NCI-H345 (cell line): ENCODE measurements around the gene OR1S2.
"Not testable (repeated sequence)": the region's sequence is repeated elsewhere in the genome, so short reads cannot be mapped to it uniquely, and the experiment has no call there.

ENCODE experiments used
- DNase-seq: peaks from one replicate; lab custom pipeline; 2025; lab: John Stamatoyannopoulos, UW

Gene OR1S2

GRCh38 chr11:58204042-58204441 is at the start of gene OR1S2:
OR1S2 (minus strand) TSS chr11:58204142; CDS start chr11:58204142, 0 bp downstream.
- no peak for DNase-seq

- DNase-seq, result no peak
Measured at GRCh38 chr11:58243954-58244353, 40.0 kb upstream of the OR1S2 start.

- DNase-seq, result no peak
Measured at GRCh38 chr11:58227956-58228615, 24.1 kb upstream of the OR1S2 start.

GRCh38 chr11:58222721-58223120 is 18.8 kb upstream of the OR1S2 start:
- no peak for DNase-seq

GRCh38 chr11:58216476-58216875 is 12.5 kb upstream of the OR1S2 start:
- no peak for DNase-seq

GRCh38 chr11:58212420-58212819 is 8.5 kb upstream of the OR1S2 start, which contains the start of gene OR1S1:
OR1S1 (plus strand) TSS chr11:58212720.
- not testable (repeated sequence) for DNase-seq

- DNase-seq, result no peak
Measured at GRCh38 chr11:58199271-58199670, 4.7 kb downstream of the OR1S2 start.

GRCh38 chr11:58195939-58196338 is 8.0 kb downstream of the OR1S2 start:
- no peak for DNase-seq

- no peak for DNase-seq
Measured at GRCh38 chr11:58193391-58193790, 10.6 kb downstream of the OR1S2 start.

GRCh38 chr11:58192229-58192628 is 11.7 kb downstream of the OR1S2 start:
- peak; percentile 7 for DNase-seq

- no peak for DNase-seq
Measured at GRCh38 chr11:58188770-58189169, 15.2 kb downstream of the OR1S2 start, which contains the start of gene OR9Q2. OR9Q2 (plus strand) TSS chr11:58189070; CDS start chr11:58190491, 1,421 bp downstream.

GRCh38 chr11:58186938-58187337 is 17.0 kb downstream of the OR1S2 start:
- DNase-seq, result no peak

GRCh38 chr11:58179648-58180047 is 24.3 kb downstream of the OR1S2 start:
- DNase-seq, result no peak

GRCh38 chr11:58178444-58178843 is 25.5 kb downstream of the OR1S2 start:
- DNase-seq, result no peak

GRCh38 chr11:58177409-58178054 is 26.4 kb downstream of the OR1S2 start:
- no peak for DNase-seq

GRCh38 chr11:58165504-58166106 is 38.3 kb downstream of the OR1S2 start:
- no peak for DNase-seq

GRCh38 chr11:58164990-58165389 is 39.0 kb downstream of the OR1S2 start:
- DNase-seq, result no peak

- DNase-seq, result no peak
Measured at GRCh38 chr11:58164389-58164788, 39.6 kb downstream of the OR1S2 start.
